ENCODE data around the gene DCC.

Gene DCC

GRCh38 chr18:52682260-52682659 is 342.3 kb downstream of the DCC start:
- WGBS, 2 experiments (ENCODE audit: insufficient coverage in 2 of 2): 40 to 58% methylated on average over 1 to 2 of the region's 4 CpGs
- Histone ChIP-seq H3K36me3 (ENCODE audit: control insufficient read depth, insufficient read depth, low read length) (no peaks in the 10 kb centered on the region), H3K27ac (ENCODE audit: low read depth, low read length, severe bottlenecking) (peak overlapping the region; percentile 57), H3K4me1 (ENCODE audit: control insufficient read depth, insufficient read depth, low read length, poor library complexity, severe bottlenecking) (no peaks in the 10 kb centered on the region), H3K9me3 (ENCODE audit: control insufficient read depth, low read length) (no peaks in the 10 kb centered on the region), H3K4me3 (ENCODE audit: extremely low read depth, insufficient read depth, low read length, poor library complexity, severe bottlenecking) (no peak overlapping the region)

DNA sequence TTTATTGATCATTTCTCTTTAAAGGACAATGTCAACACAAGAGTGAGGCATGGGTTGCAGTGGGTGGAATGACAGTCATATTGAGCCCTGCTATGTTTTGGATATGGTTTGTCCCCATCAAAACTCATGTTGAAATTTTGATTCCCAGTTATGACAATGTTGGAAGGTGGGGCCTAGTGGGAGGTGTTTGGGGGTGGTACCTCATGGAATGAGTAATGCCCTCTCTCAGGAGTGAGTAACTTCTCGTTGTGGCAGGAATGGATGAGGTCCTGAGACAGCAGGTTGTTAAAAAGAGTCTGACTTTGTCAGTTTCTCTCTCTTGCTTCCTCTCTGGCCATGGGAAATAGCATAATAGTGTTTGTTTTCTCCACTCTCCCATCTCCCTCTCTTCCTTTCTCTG is 345.3 kb downstream of the DCC start:
- WGBS, 2 experiments (ENCODE audit: insufficient coverage in 2 of 2): 90% methylated on average over 1 of the region's 1 CpG; no CpG with 5 or more reads in 1 of the 2 experiments
- H3K27ac ChIP-seq (ENCODE audit: low read depth, low read length, severe bottlenecking): no peak overlapping the region
- H3K4me3 ChIP-seq (ENCODE audit: extremely low read depth, insufficient read depth, low read length, poor library complexity, severe bottlenecking): no peak overlapping the region
- H3K36me3 ChIP-seq (ENCODE audit: control insufficient read depth, insufficient read depth, low read length): no peaks in the 10 kb centered on the region
- no peaks in the 10 kb centered on the region for H3K4me1 ChIP-seq (ENCODE audit: control insufficient read depth, insufficient read depth, low read length, poor library complexity, severe bottlenecking)
- no peaks in the 10 kb centered on the region for H3K9me3 ChIP-seq (ENCODE audit: control insufficient read depth, low read length)

- Histone ChIP-seq H3K9me3 (ENCODE audit: control insufficient read depth, low read length) (no peaks in the 10 kb centered on the region), H3K4me1 (ENCODE audit: control insufficient read depth, insufficient read depth, low read length, poor library complexity, severe bottlenecking) (no peaks in the 10 kb centered on the region), H3K4me3 (ENCODE audit: extremely low read depth, insufficient read depth, low read length, poor library complexity, severe bottlenecking) (no peak overlapping the region), H3K27ac (ENCODE audit: low read depth, low read length, severe bottlenecking) (no peak overlapping the region), H3K36me3 (ENCODE audit: control insufficient read depth, insufficient read depth, low read length) (no peaks in the 10 kb centered on the region)
Measured at GRCh38 chr18:52691841-52692240, 351.8 kb downstream of the DCC start.

GRCh38 chr18:52694804-52695203 is 354.8 kb downstream of the DCC start:
- no CpG with 5 or more reads among the region's 1 CpG for WGBS, 2 experiments (ENCODE audit: insufficient coverage in 2 of 2)
- Histone ChIP-seq H3K27ac (ENCODE audit: low read depth, low read length, severe bottlenecking) (no peak overlapping the region), H3K4me1 (ENCODE audit: control insufficient read depth, insufficient read depth, low read length, poor library complexity, severe bottlenecking) (no peaks in the 10 kb centered on the region), H3K36me3 (ENCODE audit: control insufficient read depth, insufficient read depth, low read length) (no peaks in the 10 kb centered on the region), H3K4me3 (ENCODE audit: extremely low read depth, insufficient read depth, low read length, poor library complexity, severe bottlenecking) (no peak overlapping the region), H3K9me3 (ENCODE audit: control insufficient read depth, low read length) (no peaks in the 10 kb centered on the region)

GRCh38 chr18:52700116-52700515 is 360.1 kb downstream of the DCC start:
- Histone ChIP-seq H3K27ac (ENCODE audit: low read depth, low read length, severe bottlenecking) (no peak overlapping the region), H3K36me3 (ENCODE audit: control insufficient read depth, insufficient read depth, low read length) (no peaks in the 10 kb centered on the region), H3K4me1 (ENCODE audit: control insufficient read depth, insufficient read depth, low read length, poor library complexity, severe bottlenecking) (no peaks in the 10 kb centered on the region), H3K4me3 (ENCODE audit: extremely low read depth, insufficient read depth, low read length, poor library complexity, severe bottlenecking) (no peak overlapping the region), H3K9me3 (ENCODE audit: control insufficient read depth, low read length) (no peaks in the 10 kb centered on the region)
- WGBS, 2 experiments (ENCODE audit: insufficient coverage in 2 of 2): 68 to 88% methylated on average over 5 to 9 of the region's 9 CpGs

- H3K4me1 ChIP-seq (ENCODE audit: control insufficient read depth, insufficient read depth, low read length, poor library complexity, severe bottlenecking): no peaks in the 10 kb centered on the region
- no peak overlapping the region for H3K27ac ChIP-seq (ENCODE audit: low read depth, low read length, severe bottlenecking)
- H3K4me3 ChIP-seq (ENCODE audit: extremely low read depth, insufficient read depth, low read length, poor library complexity, severe bottlenecking): no peak overlapping the region
- no peaks in the 10 kb centered on the region for H3K36me3 ChIP-seq (ENCODE audit: control insufficient read depth, insufficient read depth, low read length)
- WGBS, 2 experiments (ENCODE audit: insufficient coverage in 2 of 2): no CpG with 5 or more reads among the region's 2 CpGs
- H3K9me3 ChIP-seq (ENCODE audit: control insufficient read depth, low read length): no peaks in the 10 kb centered on the region
Measured at GRCh38 chr18:52700816-52701215, 360.8 kb downstream of the DCC start.

GRCh38 chr18:52701219-52701935 is 361.4 kb downstream of the DCC start:
- Histone ChIP-seq H3K4me3 (ENCODE audit: extremely low read depth, insufficient read depth, low read length, poor library complexity, severe bottlenecking) (no peak overlapping the region), H3K4me1 (ENCODE audit: control insufficient read depth, insufficient read depth, low read length, poor library complexity, severe bottlenecking) (no peaks in the 10 kb centered on the region), H3K36me3 (ENCODE audit: control insufficient read depth, insufficient read depth, low read length) (no peaks in the 10 kb centered on the region), H3K27ac (ENCODE audit: low read depth, low read length, severe bottlenecking) (no peak overlapping the region), H3K9me3 (ENCODE audit: control insufficient read depth, low read length) (no peaks in the 10 kb centered on the region)
- WGBS, 2 experiments (ENCODE audit: insufficient coverage in 2 of 2): 96 to 100% methylated on average over 1 to 3 of the region's 5 CpGs

DNA sequence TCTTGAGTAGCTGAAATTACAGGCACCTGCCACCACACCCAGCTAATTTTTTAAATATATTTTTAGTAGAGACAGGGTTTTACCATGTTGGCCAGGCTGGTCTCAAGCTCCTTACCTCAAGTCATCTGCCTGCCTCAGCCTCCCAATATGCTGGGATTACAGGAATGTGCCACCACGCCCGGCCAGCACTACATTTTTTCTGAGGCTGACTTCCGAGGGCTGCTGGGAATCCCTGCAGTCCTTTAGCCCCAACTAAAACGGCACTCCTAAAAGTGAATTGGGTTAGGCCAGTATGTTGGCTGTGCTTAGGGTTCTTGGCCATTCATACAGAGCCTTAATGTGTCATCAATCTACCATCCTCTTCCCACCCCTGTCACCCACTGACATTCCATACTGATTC is 375.4 kb downstream of the DCC start:
- 76 to 100% methylated on average over 1 to 3 of the region's 4 CpGs for WGBS, 2 experiments (ENCODE audit: insufficient coverage in 2 of 2)
- Histone ChIP-seq H3K4me3 (ENCODE audit: extremely low read depth, insufficient read depth, low read length, poor library complexity, severe bottlenecking) (no peak overlapping the region), H3K27ac (ENCODE audit: low read depth, low read length, severe bottlenecking) (no peak overlapping the region), H3K36me3 (ENCODE audit: control insufficient read depth, insufficient read depth, low read length) (no peaks in the 10 kb centered on the region), H3K9me3 (ENCODE audit: control insufficient read depth, low read length) (no peaks in the 10 kb centered on the region), H3K4me1 (ENCODE audit: control insufficient read depth, insufficient read depth, low read length, poor library complexity, severe bottlenecking) (no peaks in the 10 kb centered on the region)

GRCh38 chr18:52715991-52716390 is 376.0 kb downstream of the DCC start:
- no peak overlapping the region for H3K27ac ChIP-seq (ENCODE audit: low read depth, low read length, severe bottlenecking)
- no peaks in the 10 kb centered on the region for H3K4me1 ChIP-seq (ENCODE audit: control insufficient read depth, insufficient read depth, low read length, poor library complexity, severe bottlenecking)
- no peak overlapping the region for H3K4me3 ChIP-seq (ENCODE audit: extremely low read depth, insufficient read depth, low read length, poor library complexity, severe bottlenecking)
- H3K36me3 ChIP-seq (ENCODE audit: control insufficient read depth, insufficient read depth, low read length): no peaks in the 10 kb centered on the region
- H3K9me3 ChIP-seq (ENCODE audit: control insufficient read depth, low read length): no peaks in the 10 kb centered on the region
- 80 to 81% methylated on average over 4 to 7 of the region's 7 CpGs for WGBS, 2 experiments (ENCODE audit: insufficient coverage in 2 of 2)

DNA sequence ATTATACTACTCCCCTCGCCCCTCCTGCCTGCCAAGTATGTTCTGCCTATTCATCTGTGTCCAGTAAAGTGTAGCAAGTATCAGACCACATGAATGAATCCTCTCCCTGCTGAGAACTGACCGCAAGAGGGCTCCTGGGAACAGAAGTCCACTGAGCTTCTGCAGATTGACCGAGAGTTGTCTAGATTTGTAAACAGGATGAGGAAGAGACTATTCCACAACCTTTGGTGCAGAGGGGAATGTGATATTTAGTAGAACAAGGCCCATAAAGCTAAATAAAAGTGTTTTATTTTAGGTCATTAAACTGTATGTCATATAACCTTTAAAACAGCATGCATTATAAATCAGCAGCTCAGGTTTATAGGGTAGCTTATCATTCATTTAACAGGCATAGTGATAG is 377.0 kb downstream of the DCC start:
- Histone ChIP-seq H3K9me3 (ENCODE audit: control insufficient read depth, low read length) (no peaks in the 10 kb centered on the region), H3K27ac (ENCODE audit: low read depth, low read length, severe bottlenecking) (no peak overlapping the region), H3K36me3 (ENCODE audit: control insufficient read depth, insufficient read depth, low read length) (no peaks in the 10 kb centered on the region), H3K4me3 (ENCODE audit: extremely low read depth, insufficient read depth, low read length, poor library complexity, severe bottlenecking) (no peak overlapping the region), H3K4me1 (ENCODE audit: control insufficient read depth, insufficient read depth, low read length, poor library complexity, severe bottlenecking) (no peaks in the 10 kb centered on the region)
- 74 to 80% methylated on average over 2 to 3 of the region's 3 CpGs for WGBS, 2 experiments (ENCODE audit: insufficient coverage in 2 of 2)

DNA sequence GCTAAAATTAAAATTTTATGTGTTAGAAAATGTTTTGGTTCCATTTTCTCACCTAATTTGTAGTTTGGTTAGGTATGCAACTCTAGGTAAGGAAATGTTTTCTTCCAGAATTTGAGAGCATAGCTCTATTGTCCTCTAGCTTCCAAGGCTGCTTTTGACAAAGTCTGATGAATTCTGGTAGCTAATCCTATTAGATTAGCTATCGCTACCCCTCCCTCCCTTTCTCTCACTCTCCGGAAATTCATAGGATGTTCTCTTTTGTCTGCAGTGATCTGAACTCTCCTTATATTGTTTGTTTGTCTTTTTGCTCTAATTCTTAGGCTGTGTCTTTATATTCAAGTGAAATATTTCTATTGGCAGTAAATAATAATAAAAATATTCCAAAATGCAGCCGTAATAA is 382.9 kb downstream of the DCC start:
- H3K4me1 ChIP-seq (ENCODE audit: control insufficient read depth, insufficient read depth, low read length, poor library complexity, severe bottlenecking): peaks cover 7% of the 10 kb centered on the region
- no peaks in the 10 kb centered on the region for H3K9me3 ChIP-seq (ENCODE audit: control insufficient read depth, low read length)
- H3K27ac ChIP-seq (ENCODE audit: low read depth, low read length, severe bottlenecking): no peak overlapping the region
- no peak overlapping the region for H3K4me3 ChIP-seq (ENCODE audit: extremely low read depth, insufficient read depth, low read length, poor library complexity, severe bottlenecking)
- WGBS, 2 experiments (ENCODE audit: insufficient coverage in 2 of 2): 86% methylated on average over 1 of the region's 3 CpGs; no CpG with 5 or more reads in 1 of the 2 experiments
- no peaks in the 10 kb centered on the region for H3K36me3 ChIP-seq (ENCODE audit: control insufficient read depth, insufficient read depth, low read length)
